H1 (cell line): ENCODE measurements around the gene SYCE3. TPM values are rescaled to one million over a fixed set of nuclear protein-coding genes. Genes with fewer than 3 reads are reported as not detected.

ENCODE experiments used
- CTCF ChIA-PET: fragments of 300-600 bp; sonication (Branson Sonifier 250); formaldehyde crosslinking; loops from one replicate; lab custom pipeline; 2021; ENCODE audit not compliant: partially characterized antibody; lab: Charles Lee
- POLR2A ChIA-PET: fragments of 300-600 bp; sonication (Branson Sonifier 250); formaldehyde crosslinking; loops from one replicate; lab custom pipeline; 2021; ENCODE audit warnings: inconsistent platforms; ENCODE audit not compliant: partially characterized antibody; lab: Charles Lee
- DNase-seq, 2 experiments: peaks; one replicate each; pipeline versions ENCODE4 v3.0.0 to v3.0.0-alpha.2; 2010 to 2022; ENCODE audit warnings: low spot score in 2 of 2, low read depth in 1 of 2, mixed read lengths in 1 of 2
- FAIRE-seq: peaks from 2 replicates; lab custom pipeline; 2011; peaks lifted over from hg19 to GRCh38; lab: Jason Lieb, UNC
- H2AFZ ChIP-seq: 2 replicates; pipeline ENCODE4 v1.8.1; 2012; ENCODE audit warnings: low read length, inconsistent platforms
- H2AK5ac ChIP-seq: 2 replicates; pipeline ENCODE4 v1.6.1; 2013; ENCODE audit warnings: low read depth, low read length
- H2BK120ac ChIP-seq: replicated peaks from 2 replicates; pipeline ENCODE3; 2013; ENCODE audit warnings: low read depth, low read length, inconsistent platforms
- H2BK12ac ChIP-seq: 2 replicates; pipeline ENCODE4 v1.6.1; 2013; ENCODE audit warnings: low read depth, low read length
- H2BK15ac ChIP-seq: 2 replicates; pipeline ENCODE4 v1.6.1; 2013; ENCODE audit warnings: low read length
- H2BK20ac ChIP-seq: 2 replicates; pipeline ENCODE4 v1.6.1; 2013; ENCODE audit warnings: low read length
- H2BK5ac ChIP-seq: 2 replicates; pipeline ENCODE4 v1.6.1; 2013; ENCODE audit warnings: low read depth, low read length
- H3K14ac ChIP-seq: 2 replicates; pipeline ENCODE4 v1.6.1; 2013; ENCODE audit warnings: inconsistent platforms; ENCODE audit not compliant: insufficient read length
- H3K18ac ChIP-seq: 2 replicates; pipeline ENCODE4 v1.6.1; 2013; ENCODE audit warnings: low read length; ENCODE audit errors: extremely low read depth
- H3K23ac ChIP-seq: 2 replicates; pipeline ENCODE4 v1.6.1; 2013; ENCODE audit warnings: inconsistent platforms; ENCODE audit not compliant: insufficient read length
- H3K23me2 ChIP-seq: 2 replicates; pipeline ENCODE4 v1.6.1; 2013; ENCODE audit warnings: low read depth, low read length
- H3K27ac ChIP-seq: 2 replicates; pipeline ENCODE4 v1.6.1; 2011; ENCODE audit warnings: low read depth, low read length, inconsistent platforms
- H3K27me3 ChIP-seq, 4 experiments: replicated peaks in 1 of 4; 1 replicate in 1 of 4; 2 replicates in 3 of 4; pipeline versions ENCODE4 v1.6.1 to v1.8.1; 2011 to 2013; ENCODE audit warnings: low read length in 3 of 4, mild to moderate bottlenecking in 3 of 4, inconsistent platforms in 2 of 4, mixed read lengths in 2 of 4, moderate library complexity in 1 of 4; ENCODE audit not compliant: control insufficient read depth in 3 of 4, insufficient read depth in 3 of 4; ENCODE audit errors: extremely low read depth in 1 of 4
- H3K36me3 ChIP-seq, 4 experiments: 2 replicates each; pipeline versions ENCODE4 v1.6.1 to v1.8.1; 2011 to 2013; ENCODE audit warnings: mild to moderate bottlenecking in 4 of 4, low read length in 3 of 4, moderate library complexity in 2 of 4, control low read depth in 1 of 4, inconsistent platforms in 1 of 4; ENCODE audit not compliant: insufficient read depth in 4 of 4, control insufficient read depth in 2 of 4
- H3K4ac ChIP-seq: replicated peaks from 2 replicates; pipeline ENCODE3; 2013; ENCODE audit warnings: low read length, low read depth, mixed read lengths, inconsistent platforms; ENCODE audit not compliant: insufficient read length
- H3K4me1 ChIP-seq, 4 experiments: replicated peaks in 1 of 4; 1 replicate in 1 of 4; 2 replicates in 3 of 4; pipeline versions ENCODE4 v1.6.1 to v1.8.1; 2011 to 2013; ENCODE audit warnings: low read length in 3 of 4, inconsistent platforms in 2 of 4, mixed read lengths in 1 of 4; ENCODE audit not compliant: insufficient read depth in 4 of 4, control insufficient read depth in 3 of 4
- H3K4me2 ChIP-seq, 2 experiments: 2 replicates each; pipeline versions ENCODE4 v1.6.1 to v1.8.1; 2011 to 2013; ENCODE audit warnings: low read depth in 2 of 2, low read length in 2 of 2, control low read depth in 1 of 2, inconsistent platforms in 1 of 2, mild to moderate bottlenecking in 1 of 2; ENCODE audit not compliant: insufficient read depth in 1 of 2
- H3K4me3 ChIP-seq, 4 experiments: fragments of 200-600, 300-600 bp in 1 of 4; sonication (generic), shearing (Covaris generic), sonication (Bioruptor Twin) in 1 of 4; 2 replicates each; pipeline versions ENCODE4 v1.5.1 to v1.8.1; 2011 to 2016; ENCODE audit warnings: low read length in 4 of 4, low read depth in 3 of 4, control low read depth in 2 of 4, inconsistent platforms in 2 of 4, mild to moderate bottlenecking in 2 of 4, mixed read lengths in 1 of 4, moderate library complexity in 1 of 4; ENCODE audit not compliant: insufficient read depth in 2 of 4; ENCODE audit errors: extremely low read depth in 1 of 4
- H3K56ac ChIP-seq: replicated peaks from 2 replicates; pipeline ENCODE3; 2013; ENCODE audit warnings: low read depth, mild to moderate bottlenecking, mixed read lengths, low read length, inconsistent platforms; ENCODE audit not compliant: insufficient read length
- H3K79me1 ChIP-seq: 2 replicates; pipeline ENCODE4 v1.6.1; 2013; ENCODE audit warnings: low read depth, low read length, control low read depth
- H3K79me2 ChIP-seq, 2 experiments: 2 replicates each; pipeline versions ENCODE4 v1.6.1 to v1.8.1; 2012 to 2013; ENCODE audit warnings: low read length in 2 of 2, mild to moderate bottlenecking in 2 of 2, inconsistent platforms in 1 of 2; ENCODE audit not compliant: insufficient read depth in 2 of 2, control insufficient read depth in 1 of 2
- H3K9ac ChIP-seq, 4 experiments: replicated peaks in 1 of 4; 1 replicate in 1 of 4; 2 replicates in 3 of 4; pipeline versions ENCODE4 v1.6.1 to v1.8.1; 2011 to 2013; ENCODE audit warnings: low read depth in 3 of 4, low read length in 3 of 4, control low read depth in 2 of 4, mild to moderate bottlenecking in 2 of 4, moderate library complexity in 2 of 4, inconsistent platforms in 1 of 4; ENCODE audit errors: extremely low read depth in 1 of 4
- H3K9me3 ChIP-seq, 2 experiments: 2 replicates each; pipeline versions ENCODE4 v1.6.1 to v1.8.1; 2012 to 2013; ENCODE audit warnings: mild to moderate bottlenecking in 2 of 2, moderate library complexity in 2 of 2, control low read depth in 1 of 2, inconsistent platforms in 1 of 2, low read depth in 1 of 2, low read length in 1 of 2, mixed read lengths in 1 of 2; ENCODE audit not compliant: insufficient read depth in 2 of 2
- H4K20me1 ChIP-seq, 2 experiments: replicated peaks in 1 of 2; 2 replicates each; pipeline versions ENCODE3 to v1.8.1; 2011 to 2013; ENCODE audit warnings: inconsistent platforms in 2 of 2, low read length in 2 of 2, mild to moderate bottlenecking in 1 of 2; ENCODE audit not compliant: insufficient read depth in 2 of 2, control insufficient read depth in 1 of 2
- H4K5ac ChIP-seq: 2 replicates; pipeline ENCODE4 v1.6.1; 2013; ENCODE audit warnings: low read length, low read depth, mixed read lengths, inconsistent platforms; ENCODE audit not compliant: insufficient read length
- H4K8ac ChIP-seq: 2 replicates; pipeline ENCODE4 v1.8.0; 2013; ENCODE audit warnings: mild to moderate bottlenecking, moderate library complexity, low read length, inconsistent platforms; ENCODE audit not compliant: insufficient read depth; ENCODE audit errors: extremely low read depth
- H4K91ac ChIP-seq: replicated peaks from 2 replicates; pipeline ENCODE3; 2013; ENCODE audit warnings: low read length, mixed read lengths, inconsistent platforms; ENCODE audit not compliant: insufficient read length
- EGR1 ChIP-seq: IDR thresholded peaks from 2 replicates; pipeline ENCODE4 v1.6.1; 2011; ENCODE audit warnings: low read depth, low read length, borderline replicate concordance
- GTF2F1 ChIP-seq: IDR thresholded peaks from 2 replicates; pipeline ENCODE4 v1.6.1; 2012; ENCODE audit warnings: low read depth, low read length, improper control_type of control experiment, borderline replicate concordance
- SIN3A ChIP-seq, 2 experiments: IDR thresholded peaks in 1 of 2; conservative IDR thresholded peaks in 1 of 2; 2 replicates each; pipeline ENCODE4 v1.6.1; 2011 to 2012; ENCODE audit warnings: low read length in 2 of 2, improper control_type of control experiment in 1 of 2, low read depth in 1 of 2, mild to moderate bottlenecking in 1 of 2
- SP4 ChIP-seq: IDR thresholded peaks from 2 replicates; pipeline ENCODE4 v1.6.1; 2012; ENCODE audit warnings: low read length, inconsistent platforms
- SRF ChIP-seq: IDR thresholded peaks from 2 replicates; pipeline ENCODE4 v1.6.1; 2011; ENCODE audit warnings: mild to moderate bottlenecking, low read depth, low read length, moderate library complexity
- WGBS, 2 experiments: shearing (Covaris generic) in 1 of 2; methylation state at CpG; one replicate each; pipeline versions ENCODE4 v1.1.6 to v1.1.7; 2013 to 2015; ENCODE audit warnings: low lambda C conversion rate in 2 of 2, mixed read lengths in 2 of 2, inconsistent platforms in 1 of 2, low coverage in 1 of 2, missing lambda C conversion rate in 1 of 2; ENCODE audit not compliant: insufficient replicate concordance in 2 of 2, insufficient coverage in 1 of 2, insufficient read length in 1 of 2; ENCODE audit errors: extremely low coverage in 1 of 2, missing lambda C conversion rate in 1 of 2; 5-methylcytosine and 5-hydroxymethylcytosine counted together
- polyA plus RNA-seq, 7 experiments: library from polyadenylated mRNA; depleted of rRNA in 3 of 7; stranded (reverse) in 5 of 7; unstranded in 2 of 7; fragments of >200 nt in 5 of 7; fragments of 200-250 nt in 2 of 7; gene quantifications; 1 replicate in 5 of 7; 2 replicates in 1 of 7; 4 replicates in 1 of 7; pipeline versions ENCODE4 v1.2.1 to v1.2.3, GENCODE V29; 2011 to 2013; ENCODE audit warnings: missing spikeins in 2 of 7, mixed read lengths in 2 of 7
- total RNA-seq: library from RNA; stranded (reverse); fragmentation: NEBNext Ultra II Directional; extraction: Animal tissue kit (Norgen Biotek cat#: 25700); gene quantifications from 2 replicates; pipeline ENCODE4 v1.2.1, GENCODE V29; 2021
- TF ChIP-seq, protein P1 (sequence below): IDR thresholded peaks from 2 replicates; pipeline ENCODE4 v1.6.1; 2011; ENCODE audit warnings: low read depth, mild to moderate bottlenecking, low read length; ENCODE audit not compliant: insufficient read depth

The SYCE3 gene
- total and polyA plus RNA-seq, 2 of the 8 experiments (the other 6 are each of a cell fraction or from before 2014, with no cell fraction given), result 1.9 TPM; not detected in 1

DNA sequence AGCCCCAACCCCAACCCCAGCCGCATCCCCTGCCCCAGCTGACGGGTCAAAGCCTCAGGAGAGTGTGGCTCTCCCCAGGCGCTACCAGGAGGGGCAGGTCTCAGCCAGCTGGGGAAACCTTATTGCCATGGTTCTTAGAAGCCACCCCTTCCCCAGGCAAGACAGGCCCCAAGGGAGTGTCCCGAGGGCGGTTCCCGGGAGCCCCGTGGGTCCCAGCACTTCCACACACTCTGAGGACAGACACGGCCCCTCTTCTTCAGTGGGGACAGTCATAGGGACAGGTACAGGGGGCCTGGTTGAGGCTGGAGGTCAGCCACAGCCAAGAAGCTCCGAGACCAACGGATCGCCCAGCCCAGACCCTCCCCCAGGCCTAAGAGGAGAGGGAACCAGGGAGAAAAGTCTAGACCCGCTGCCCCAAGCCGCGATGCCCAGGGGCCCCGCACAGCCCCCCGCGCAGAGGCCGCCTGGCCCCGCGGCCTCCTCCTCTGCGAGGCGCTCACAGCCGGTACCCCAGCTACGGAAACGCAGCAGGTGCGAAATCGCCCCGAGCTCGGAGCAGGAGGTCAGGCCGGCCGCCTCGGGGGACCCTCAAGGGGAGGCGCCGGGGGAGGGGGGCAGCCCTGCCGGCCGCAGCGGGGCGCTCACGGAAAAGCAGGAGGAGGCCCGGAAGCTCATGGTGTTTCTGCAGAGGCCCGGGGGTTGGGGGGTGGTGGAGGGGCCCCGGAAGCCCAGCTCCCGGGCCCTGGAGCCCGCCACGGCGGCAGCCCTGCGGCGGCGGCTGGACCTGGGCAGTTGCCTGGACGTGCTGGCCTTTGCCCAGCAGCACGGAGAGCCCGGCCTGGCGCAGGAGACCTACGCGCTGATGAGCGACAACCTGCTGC, 14.4 kb downstream of the SYCE3 start:
- Histone ChIP-seq H3K9ac (no peak overlapping the region), H3K56ac (no peak overlapping the region), H3K79me2 (no peaks in the 10 kb centered on the region), H3K9me3 (no peaks in the 10 kb centered on the region), H3K14ac (no peak overlapping the region), H3K23me2 (no peaks in the 10 kb centered on the region), H3K4me1 (peaks cover 0 to 5% (median 1%) of the 10 kb centered on the region in 4 experiments; a peak in 2 of 7 replicates), H3K23ac (no peak overlapping the region), H4K5ac (no peak overlapping the region), H3K4me3 (no peak overlapping the region), H2BK15ac (no peak overlapping the region), H4K8ac (no peak overlapping the region; the same call in 1 of the 2 replicates), H2AK5ac (no peak overlapping the region), H3K4ac (no peak overlapping the region), H2BK12ac (no peak overlapping the region), H3K36me3 (no peaks in the 10 kb centered on the region), H3K27ac (no peak overlapping the region), H3K4me2 (peak overlapping the region in 1 of 2 experiments; percentile 14; a peak in 1 of 4 replicates), H4K91ac (no peak overlapping the region), H2BK20ac (no peak overlapping the region), H2BK120ac (no peak overlapping the region), H4K20me1 (no peaks in the 10 kb centered on the region), H3K18ac (no peak overlapping the region), H3K79me1 (no peaks in the 10 kb centered on the region), H2AFZ (no peak overlapping the region), H3K27me3 (peaks cover 0 to 13% (median 7%) of the 10 kb centered on the region in 4 experiments; a peak in 5 of 7 replicates), H2BK5ac (no peak overlapping the region)
- ChIA-PET POLR2A (interaction anchor here (0.6 to 1.1 kb wide), 2 partner anchors 23 to 104 kb away, joined by 3 to 4 read pairs; partner anchors contain the start of gene SCO2), CTCF (interaction anchor here (0.8 to 2.5 kb wide), 11 partner anchors 8 to 227 kb away, joined by 3 to 9 read pairs (median 5); partner anchors contain the start of genes SCO2 and SYCE3)
- DNase-seq (peak in 1 of 2 experiments; percentile 61), FAIRE-seq (no peak)
- 77% methylated on average over 23 of the region's 56 CpGs; no CpG with 5 or more reads in 1 of the 2 experiments for WGBS, 2 experiments
- TF ChIP-seq EGR1, result no peak
- TF ChIP-seq GTF2F1, result no peak
- no peak for TF ChIP-seq SP4
- TF ChIP-seq, protein P1, sequence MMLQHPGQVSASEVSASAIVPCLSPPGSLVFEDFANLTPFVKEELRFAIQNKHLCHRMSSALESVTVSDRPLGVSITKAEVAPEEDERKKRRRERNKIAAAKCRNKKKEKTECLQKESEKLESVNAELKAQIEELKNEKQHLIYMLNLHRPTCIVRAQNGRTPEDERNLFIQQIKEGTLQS, result no peak
- TF ChIP-seq SIN3A (conservative IDR thresholded peaks at IDR 0.05 in 1 of 2, IDR thresholded peaks at IDR 0.05 in 1 of 2; ENCODE audit: low read depth in 1 of 2, low read length in 2 of 2), result no peak
- no peak for TF ChIP-seq SRF
